Stimulated activated naive CD8-positive, alpha-beta T cell treated with anti-CD3 and anti-CD28 coated beads, Interleukin-15, Interleukin-2, amounts not matched to agents 100 U/mL and 50 U/mL, for 24 hours (primary cell): ENCODE data around the gene MYL6B.

Source experiments
- ATAC-seq: fragments of 150-1000 bp; cut with Tn5 transposase; one replicate; pipeline ENCODE4 v1.10.0; 2021
- DNase-seq: peaks from one replicate; pipeline ENCODE4 v3.0.0; 2021

The MYL6B gene

DNA sequence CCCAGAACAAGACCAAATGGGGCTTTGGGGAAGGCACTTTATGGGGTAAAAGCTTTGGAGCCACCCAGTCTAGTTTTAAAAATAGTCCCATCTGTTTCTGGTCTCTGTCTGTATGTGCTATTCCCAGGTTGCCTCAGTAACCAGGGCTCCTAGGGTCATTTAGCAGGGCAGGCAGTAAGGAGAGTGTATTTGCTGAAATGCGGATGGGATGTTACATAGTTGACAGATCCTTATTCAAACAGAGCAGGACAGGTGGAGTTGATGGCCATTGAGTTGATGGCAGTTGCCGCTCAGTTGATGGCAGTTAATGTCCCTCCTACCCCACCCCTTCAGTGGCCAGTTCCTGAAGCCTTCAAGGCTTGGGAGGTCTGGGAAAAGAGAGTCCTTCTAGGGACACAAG is 29.8 kb upstream of the MYL6B start:
- no peak for DNase-seq
- no peak for ATAC-seq

DNA sequence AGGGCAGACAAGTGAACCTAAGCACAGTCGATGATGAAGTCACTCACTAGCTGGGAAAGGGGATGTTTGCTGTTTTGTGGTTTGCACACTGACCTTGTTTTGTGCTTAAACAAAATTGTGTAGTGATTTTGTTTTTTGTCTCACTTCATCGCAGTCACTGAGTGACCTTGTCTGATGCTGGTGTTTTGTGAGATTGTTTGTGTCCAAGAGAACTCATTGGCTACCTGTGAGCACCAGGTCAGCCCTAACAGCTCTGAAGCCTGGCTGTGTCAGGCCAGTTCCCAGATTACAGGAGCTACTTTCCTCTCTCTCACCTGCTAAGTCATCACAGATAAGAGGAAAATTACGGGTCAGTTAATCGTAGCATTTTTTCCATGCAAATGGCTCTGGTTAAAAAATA is 28.3 kb upstream of the MYL6B start:
- ATAC-seq (no peak), DNase-seq (no peak)

DNA sequence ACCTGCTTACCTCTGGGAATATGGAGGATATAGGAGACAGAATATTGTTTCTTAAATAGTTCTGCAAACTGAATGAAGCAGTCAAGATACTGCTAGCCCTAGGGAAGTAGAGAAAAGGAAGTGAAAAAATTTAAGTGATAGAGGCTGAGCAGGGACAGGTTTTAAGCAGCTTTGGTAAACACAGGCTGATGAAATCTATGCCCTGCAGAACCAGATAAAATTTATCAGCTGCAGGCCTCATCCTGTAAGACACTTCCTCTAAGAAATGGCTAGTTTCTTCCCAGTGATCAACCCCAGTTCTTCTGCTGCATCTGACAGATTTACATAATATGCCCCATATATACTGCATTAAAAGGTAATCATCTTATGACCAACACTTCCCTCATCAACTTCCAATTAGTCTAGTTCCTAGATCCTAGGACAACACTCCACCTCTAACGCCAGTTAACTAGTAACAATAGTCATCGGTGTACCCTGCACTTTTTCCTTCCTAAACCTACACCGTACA is 25.6 kb upstream of the MYL6B start:
- ATAC-seq (no peak), DNase-seq (no peak)

DNA sequence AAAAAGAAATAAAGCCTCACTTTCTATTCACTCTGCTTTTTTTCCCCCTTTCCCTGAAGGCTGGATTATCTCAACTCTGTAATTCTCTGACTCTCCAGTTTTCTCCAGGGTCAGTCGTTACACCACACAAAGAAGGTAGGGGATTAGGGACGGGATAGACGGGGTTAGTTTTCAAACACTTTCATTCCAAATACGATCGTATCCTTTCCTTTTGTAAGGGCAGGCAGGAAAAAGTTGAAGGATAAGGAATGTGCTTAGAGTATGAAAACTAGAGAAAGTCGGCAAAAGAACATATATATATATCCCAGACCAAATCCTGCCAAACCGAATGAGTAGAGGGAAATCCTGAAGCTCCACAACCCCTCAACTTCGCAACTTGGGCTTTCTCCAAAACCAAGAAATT is 24.9 kb upstream of the MYL6B start:
- no peak for DNase-seq
- ATAC-seq: no peak

DNA sequence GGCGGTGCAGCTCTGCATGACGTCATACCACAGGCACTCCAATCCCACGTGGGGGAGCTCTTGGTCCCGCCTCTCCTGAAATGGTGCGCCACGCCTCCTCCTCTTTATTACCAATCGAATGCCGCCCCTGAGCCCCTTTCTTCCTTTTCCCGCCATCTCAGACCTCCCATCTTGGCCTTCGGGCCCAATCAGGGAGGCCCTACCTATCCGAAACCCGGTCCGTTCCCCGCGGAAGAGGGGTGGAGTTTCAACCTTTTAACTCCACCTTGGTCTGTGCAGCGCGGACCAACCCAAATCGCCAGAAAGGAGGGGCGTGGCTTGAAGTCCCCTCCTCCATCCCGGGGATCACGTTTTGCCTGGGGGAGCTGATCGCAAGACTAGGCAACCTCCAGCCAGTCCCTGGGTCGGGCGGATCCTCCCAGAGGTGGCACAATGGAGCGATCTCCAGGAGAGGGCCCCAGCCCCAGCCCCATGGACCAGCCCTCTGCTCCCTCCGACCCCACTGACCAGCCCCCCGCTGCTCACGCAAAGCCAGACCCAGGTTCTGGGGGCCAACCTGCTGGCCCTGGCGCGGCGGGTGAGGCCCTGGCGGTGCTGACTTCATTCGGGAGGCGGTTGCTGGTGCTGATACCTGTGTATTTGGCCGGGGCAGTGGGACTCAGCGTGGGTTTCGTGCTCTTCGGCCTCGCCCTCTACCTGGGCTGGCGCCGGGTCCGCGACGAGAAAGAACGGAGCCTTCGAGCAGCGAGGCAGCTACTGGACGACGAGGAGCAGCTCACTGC is 24.3 kb upstream of the MYL6B start, which contains the start of gene ESYT1:
Gene ESYT1 (plus strand): TSS at position 380 of the 782 bp plus-strand sequence. CDS start 53 bp downstream, at position 433.
- ATAC-seq: peak; percentile 95
- DNase-seq: peak; percentile 95

DNA sequence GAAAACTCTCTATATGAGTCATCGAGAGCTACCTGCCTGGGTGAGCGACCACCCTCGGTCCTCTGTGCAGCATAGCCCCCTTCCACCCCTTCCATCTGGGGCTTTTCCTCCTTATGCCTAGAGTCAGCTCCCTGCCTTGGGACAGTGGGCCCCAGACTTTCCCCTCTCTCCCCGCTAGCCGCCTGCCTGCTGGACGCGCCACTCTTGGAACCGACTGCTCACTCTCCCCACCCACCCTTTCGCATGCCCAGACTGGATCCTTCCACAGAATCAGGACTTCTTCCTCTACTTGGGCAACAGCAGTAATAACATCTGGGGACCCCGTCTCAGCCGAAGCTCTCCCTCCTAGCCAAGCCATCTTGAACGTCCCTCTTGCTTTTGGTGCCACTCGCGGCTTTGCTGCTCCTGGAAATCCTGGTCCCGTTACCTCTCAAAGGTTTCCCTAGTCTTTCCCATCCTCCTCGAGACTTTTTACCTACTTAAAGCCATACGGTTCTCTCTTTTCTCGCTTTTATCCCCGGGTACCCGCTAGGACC is 23.6 kb upstream of the MYL6B start:
- no peak for DNase-seq
- ATAC-seq: no peak

DNA sequence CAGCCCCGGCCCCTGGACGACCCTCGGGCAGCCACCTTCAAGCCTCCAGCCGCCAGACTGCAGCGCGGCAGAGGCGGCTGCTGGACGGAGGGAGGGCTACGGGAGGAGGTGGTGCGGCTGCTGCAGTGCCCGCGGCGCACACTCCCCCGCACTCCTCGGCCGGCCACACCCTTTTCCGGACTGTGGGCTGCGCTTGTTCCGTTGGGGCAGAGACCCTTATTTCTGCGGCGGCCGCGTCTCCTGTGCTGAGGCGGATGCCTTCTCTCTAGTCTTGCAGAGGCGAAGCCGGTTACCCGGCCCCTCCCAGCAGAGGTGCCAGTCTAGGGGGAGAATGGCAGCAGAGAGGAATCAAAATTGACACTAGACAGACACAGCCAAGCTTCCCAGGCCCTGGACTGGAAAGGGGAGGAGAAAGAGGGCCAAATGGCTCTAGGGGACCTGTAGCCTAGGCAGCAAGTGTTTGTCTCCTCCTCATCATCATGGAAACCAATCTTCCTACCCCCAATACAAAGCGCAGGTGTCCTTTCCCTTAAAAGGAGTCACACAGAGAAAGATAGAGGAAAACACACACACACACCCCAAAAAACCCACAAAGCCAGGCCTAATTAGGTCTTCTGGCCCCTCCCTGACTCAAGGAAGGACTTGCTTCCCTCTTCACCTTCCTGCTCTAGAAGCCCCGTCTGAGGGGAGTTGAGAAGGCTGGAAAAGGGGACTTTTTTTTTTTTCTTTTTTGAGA is 23.0 kb upstream of the MYL6B start:
- ATAC-seq (peak; percentile 30), DNase-seq (peak; percentile 80)

DNA sequence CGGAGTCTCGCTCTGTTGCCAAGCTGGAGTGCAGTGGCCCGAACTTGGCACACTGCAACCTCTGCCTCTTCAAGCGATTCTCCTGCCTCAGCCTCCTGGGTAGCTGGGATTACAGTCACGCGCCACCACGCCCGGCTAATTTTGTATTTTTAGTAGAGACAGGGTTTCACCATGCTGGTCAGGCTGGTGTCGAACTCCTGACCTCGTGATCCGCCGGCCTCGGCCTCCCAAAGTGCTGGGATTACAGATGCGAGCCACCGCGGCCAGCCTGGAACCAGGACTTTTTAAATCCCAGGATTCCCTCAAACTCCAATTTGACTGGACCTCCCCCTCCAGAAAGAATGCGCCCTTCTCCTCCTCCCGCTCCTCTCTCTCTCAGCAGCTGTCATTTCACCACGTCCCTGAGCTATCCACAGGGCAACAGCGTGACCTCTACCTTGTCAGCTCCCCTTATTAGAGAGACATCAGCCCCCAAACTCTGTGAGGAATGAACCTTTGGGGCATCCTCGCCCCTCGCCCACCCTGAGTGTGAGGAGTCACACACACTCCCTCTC is 22.4 kb upstream of the MYL6B start:
- no peak for DNase-seq
- no peak for ATAC-seq

DNA sequence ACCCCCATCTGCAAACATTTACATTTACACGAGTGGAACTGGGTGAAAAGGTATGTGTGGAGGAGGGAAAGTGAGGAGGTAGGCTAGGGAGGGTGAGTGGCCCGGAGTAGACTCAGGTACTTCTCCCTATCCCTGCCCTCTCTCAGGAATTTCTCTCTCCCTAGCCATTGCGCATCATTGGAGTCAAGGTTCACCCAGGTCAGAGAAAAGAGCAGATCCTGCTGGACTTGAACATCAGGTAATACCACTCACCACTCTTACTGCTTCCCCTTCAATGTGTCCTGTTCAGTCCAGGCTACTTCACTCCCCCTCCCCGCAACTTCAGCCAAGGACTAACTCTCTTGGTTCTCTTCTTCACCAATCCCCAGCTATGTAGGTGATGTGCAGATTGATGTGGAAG is 21.5 kb upstream of the MYL6B start:
- ATAC-seq (no peak), DNase-seq (no peak)

DNA sequence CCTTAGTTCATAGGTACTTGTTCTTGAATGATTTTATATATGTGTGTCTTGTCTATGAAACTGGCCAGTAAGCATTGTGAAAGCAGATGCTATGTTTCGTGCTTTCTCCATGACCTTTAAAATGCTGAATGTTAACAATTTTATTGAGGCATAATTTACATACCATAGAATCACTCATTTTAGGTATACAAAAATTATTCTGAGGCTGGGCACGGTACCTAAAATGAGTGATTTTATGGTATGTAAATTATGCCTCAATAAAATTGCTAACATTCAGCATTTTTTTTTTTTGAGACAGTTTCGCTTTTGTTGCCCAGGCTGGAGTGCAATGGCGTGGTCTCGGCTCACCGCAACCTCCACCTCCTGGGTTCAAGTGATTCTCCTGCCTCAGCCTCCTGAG is 17.5 kb upstream of the MYL6B start:
- no peak for DNase-seq
- ATAC-seq: no peak

DNA sequence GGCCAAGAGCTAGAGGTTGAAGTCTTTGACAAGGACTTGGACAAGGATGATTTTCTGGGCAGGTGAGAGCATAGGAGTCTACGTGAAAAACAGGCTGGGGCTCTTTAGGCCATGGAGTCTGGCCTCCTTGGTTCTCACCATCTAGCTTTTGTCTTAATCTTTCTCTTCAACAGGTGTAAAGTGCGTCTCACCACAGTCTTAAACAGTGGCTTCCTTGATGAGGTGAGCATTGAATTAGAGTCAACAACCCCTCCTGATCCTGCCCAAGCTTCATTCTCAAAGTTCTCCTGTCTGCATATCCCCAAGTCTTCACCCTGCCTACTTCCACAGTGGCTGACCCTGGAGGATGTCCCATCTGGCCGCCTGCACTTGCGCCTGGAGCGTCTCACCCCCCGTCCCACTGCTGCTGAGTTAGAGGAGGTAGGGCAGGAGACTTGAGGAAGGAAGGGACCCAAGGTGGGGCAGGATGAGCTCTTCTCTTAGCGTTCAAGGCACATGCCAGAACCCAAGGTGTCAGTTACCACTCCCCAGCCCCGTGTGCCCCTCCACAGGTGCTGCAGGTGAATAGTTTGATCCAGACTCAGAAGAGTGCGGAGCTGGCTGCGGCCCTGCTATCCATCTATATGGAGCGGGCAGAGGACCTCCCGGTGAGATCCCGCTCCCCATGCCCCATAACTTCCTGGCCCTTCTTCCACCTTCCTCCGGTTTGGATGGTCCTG is 14.4 kb upstream of the MYL6B start:
- ATAC-seq: no peak
- DNase-seq: no peak

DNA sequence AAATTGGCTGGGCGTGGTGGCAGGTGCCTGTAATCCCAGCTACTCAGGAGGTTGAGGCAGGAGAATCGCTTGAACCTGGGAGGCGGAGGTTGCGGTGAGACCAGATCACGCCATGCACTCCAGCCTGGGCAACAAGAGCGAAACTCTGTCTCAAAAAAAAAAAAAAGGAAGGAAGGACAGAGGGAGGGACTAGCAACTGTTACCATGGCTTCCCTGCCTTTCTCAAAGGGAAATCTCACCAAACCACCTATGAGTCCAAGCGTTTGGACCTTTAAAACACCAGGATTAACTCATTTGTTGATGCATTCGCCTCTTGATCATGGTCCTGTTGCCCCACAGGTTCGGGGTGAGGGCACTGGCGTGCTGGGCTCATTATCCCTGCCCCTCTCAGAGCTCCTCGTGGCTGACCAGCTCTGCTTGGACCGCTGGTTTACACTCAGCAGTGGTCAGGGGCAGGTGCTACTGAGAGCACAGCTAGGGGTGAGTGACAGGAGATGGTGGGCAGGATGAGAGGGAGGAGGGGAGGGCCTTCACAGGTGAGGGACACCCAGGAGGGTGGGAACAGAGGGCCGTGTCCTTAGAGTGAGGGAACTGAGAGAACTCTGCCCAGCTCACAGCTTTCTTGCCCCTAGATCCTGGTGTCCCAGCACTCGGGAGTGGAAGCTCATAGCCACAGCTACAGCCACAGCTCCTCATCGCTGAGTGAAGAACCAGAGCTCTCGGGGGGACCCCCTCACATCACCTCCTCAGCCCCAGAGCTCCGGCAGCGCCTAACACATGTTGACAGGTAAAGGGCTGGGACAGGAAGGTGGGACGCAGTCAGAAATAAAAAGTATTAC is 10.2 kb upstream of the MYL6B start:
- no peak for ATAC-seq
- DNase-seq: no peak

DNA sequence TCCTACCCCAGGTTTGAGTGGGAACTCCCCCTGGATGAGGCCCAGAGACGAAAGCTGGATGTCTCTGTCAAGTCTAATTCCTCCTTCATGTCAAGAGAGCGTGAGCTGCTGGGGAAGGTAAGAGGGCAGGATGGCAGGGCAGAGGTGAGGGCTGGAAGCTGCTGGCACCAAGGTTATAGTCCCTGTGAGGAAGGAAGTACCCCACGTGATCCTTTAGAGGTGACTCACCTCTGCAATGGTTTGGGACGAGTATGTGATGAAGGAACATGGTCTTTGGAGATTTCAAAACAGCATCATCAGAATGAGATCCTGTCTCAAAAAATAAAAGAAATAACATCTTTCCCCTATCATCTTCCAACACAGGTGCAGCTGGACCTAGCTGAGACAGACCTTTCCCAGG is 9.2 kb upstream of the MYL6B start:
- peak; percentile 39 for ATAC-seq
- no peak for DNase-seq

DNA sequence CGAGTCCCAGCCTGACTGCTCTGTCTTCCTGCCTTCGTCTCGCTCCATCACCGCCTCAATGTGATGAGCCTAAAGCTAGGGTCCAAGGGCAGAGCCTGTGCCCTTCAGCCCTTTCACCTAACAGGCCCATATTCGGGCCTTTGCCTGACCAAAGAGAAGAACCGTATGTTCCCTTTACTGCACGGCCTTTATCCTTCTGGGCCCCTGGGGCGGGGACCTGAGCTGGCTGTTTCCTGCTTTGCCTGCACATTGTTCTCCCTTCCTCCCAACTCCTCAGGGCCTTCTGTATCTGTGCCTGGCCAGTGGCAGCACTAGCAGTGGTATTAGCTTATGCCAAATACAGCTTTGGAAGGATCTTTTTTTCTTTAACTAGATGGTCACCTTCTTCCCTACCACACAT is 8.5 kb upstream of the MYL6B start:
- ATAC-seq (no peak), DNase-seq (no peak)

DNA sequence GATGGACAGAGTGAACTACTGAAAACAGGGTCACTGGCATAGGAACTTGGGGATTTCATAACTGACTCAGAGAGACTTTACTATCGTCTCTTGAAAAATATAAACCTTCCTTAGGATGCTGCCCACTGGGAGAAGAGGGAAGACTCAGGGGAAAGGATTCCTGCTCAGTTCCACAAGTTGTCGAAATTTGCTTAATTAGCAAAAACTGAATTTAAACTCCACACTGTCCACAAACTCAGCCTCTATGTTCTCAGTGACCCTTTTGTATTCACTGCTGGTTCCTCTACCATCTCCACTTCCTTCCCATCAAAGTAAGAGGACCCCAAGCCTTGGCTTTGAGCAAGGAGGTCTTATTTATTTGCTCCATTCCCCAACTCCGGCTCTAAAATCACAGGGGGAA is 7.2 kb upstream of the MYL6B start:
- no peak for ATAC-seq
- DNase-seq: no peak

DNA sequence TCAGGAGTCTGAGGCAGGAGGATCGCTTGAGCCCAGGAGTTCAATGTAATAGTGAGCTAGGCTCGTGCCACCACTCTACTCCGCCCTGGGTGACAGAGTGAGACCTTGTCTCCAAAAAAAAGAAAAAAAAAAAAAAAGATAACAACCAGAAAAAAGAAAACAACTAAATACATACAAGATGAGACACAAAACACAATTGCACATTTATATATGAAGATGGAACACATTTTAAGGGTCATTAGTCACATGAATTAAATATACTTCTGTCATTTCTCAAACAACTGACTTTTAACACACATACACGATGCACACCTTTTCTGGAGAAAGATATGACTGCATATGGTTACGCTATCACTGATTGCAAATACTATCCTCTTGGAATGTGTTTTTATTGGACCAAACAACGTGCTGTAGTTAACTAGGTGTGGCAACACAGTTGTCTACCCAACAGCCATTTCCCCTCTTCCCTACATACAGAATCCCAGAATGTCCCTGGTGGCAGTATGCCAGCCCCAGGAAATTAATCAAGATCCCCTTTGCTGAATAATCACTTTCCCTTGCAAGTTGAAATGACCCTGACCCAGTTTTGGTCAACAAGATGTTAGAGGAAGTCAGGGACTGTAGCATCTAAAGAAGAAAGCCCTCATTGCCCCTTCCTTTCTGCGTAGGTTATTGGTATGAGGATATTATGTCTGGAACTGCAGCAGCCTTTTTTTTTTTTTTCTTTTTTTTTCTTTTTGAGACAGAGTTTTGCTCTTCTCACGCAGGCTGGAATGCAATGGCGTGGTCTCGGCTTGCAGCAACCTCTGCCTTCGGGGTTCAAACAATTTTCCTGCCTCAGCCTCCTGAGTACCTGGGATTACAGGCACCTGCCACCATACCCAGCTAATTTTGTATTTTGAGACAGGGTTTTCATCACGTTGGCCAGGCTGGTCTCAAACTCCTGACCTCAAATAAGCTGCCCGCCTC is 5.6 kb upstream of the MYL6B start:
- DNase-seq: no peak
- no peak for ATAC-seq

DNA sequence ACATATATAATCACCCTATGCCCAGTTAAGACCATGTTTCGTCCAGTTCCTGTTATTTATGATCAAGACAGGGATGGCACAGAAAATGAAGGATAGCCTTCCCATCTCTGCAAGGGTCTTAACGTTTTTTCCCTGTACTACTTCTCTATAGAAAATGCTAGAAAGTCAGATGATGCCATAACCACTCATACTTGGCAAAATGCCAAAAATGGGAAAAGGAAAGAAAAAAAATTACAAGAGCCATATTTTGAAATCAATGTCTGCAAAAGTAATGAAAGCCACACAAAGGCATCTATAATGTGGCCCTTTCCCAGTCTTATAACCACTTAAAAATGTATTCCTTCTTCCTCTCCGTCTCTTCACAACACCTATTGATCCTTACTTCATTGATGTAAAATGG is 1.8 kb upstream of the MYL6B start:
- no peak for ATAC-seq
- no peak for DNase-seq

DNA sequence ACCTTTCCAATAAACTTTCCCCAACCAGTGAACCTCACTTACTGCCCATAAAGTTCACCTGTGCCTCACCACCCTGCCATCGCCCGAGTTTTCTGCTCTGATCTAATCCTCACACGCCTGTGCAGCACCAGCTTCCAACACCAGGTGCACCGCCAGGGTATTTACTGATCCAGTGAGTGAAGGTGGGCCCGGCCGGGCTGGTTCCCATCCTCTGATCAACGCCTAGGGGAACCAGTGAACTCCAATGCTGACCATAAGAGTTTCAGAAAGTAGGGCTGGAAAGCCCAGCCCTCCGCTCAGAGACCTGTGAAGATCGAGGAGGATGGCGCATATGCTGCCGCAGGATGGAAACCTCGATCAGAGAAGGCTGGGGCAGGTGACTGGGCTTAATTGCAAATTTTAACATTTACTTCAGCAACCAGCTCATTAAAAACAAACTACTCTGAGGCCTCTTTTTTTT is 685 bp upstream of the MYL6B start:
- ATAC-seq: peak; percentile 70
- DNase-seq: peak; percentile 75

DNA sequence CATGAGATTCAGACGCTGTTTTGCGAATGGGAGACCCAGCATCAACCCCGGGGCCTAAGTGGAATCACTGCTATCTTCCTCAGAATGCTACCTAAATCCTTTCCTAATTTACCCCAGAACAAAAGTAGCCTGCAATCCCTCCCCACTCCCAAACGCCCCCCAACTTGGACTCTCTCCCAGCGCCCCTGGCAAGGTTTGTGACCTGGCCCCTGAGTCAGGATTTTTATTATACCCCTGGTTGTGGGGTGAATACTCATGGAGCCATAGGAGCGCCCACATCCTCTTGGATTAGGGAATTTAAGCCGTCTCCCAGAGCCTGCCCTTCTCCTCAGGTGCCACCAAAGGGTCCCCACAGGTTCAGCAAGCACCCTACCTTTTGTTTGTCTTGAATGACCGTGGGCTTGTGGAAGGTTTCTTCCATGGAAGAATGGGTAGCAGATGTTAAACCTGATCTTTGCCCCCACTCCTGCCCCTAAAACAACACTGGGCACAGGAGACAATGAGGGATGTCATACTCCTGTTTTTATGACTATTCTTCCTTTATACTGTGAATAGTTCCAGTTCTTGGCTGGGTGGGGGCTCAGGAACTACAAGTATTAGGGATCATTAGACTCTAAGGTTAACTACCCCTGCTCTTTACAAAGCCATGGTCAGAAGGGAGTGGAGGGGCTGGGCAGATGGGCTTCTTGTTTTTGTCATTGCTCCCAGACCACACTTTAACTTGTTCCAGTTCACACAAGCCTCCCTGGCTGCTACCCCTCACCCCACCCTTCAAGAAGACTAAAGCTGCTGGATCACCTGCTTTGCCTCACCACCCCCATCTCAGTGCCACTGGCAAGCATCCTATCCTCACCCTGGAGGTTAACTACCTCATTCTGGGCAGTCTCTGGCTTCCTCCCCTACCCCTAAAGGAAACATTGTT is 630 bp downstream of the MYL6B start:
- no peak for ATAC-seq
- no peak for DNase-seq
